SK-N-SH (cell line): Measurements from ENCODE around the gene ABCF3.

Experiments used
- CTCF ChIP-seq: fragments of 200-600 bp; sonication (generic); IDR thresholded peaks from 2 replicates; pipeline ENCODE4 v1.6.1; 2017; ENCODE audit warnings: antibody characterized with exemption, mild to moderate bottlenecking, moderate library complexity
- EP300 ChIP-seq, 2 experiments: IDR thresholded peaks; 2 replicates each; pipeline versions ENCODE4 v1.4.0 to v1.6.1; 2012; ENCODE audit warnings: borderline replicate concordance in 1 of 2, low read depth in 1 of 2, low read length in 1 of 2
- NRF1 ChIP-seq: IDR thresholded peaks from 2 replicates; pipeline ENCODE4 v1.6.1; 2012; ENCODE audit warnings: low read depth, mild to moderate bottlenecking, low read length
- SMC3 ChIP-seq: IDR thresholded peaks from 2 replicates; pipeline ENCODE4 v1.6.1; 2012; ENCODE audit warnings: low read depth, low read length, improper control_type of control experiment
- TF ChIP-seq, protein P1 (sequence below): IDR thresholded peaks from 2 replicates; pipeline ENCODE4 v1.4.0; 2012; ENCODE audit warnings: low read depth

DNA sequence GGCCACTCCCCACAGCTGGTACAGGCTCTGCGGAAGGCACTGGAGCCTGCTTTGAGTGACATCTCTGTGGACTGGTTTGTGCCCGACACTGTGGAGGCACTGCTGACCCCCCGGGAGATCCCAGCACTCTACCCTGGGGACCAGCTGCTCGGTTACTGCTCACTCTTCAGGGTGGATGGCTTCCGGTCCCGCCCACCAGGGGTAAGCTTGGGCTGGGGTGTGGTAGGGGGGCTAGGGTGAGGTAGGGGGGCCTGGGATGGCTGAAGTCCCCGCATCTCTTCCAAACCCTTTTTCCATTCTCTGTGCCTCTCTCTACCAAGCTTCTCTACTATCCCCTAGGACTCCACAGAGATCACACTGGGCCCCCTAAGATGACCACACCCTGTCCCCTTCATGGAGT is 51.2 kb downstream of the ABCF3 start:
- TF ChIP-seq NRF1 (no peak), EP300 (IDR thresholded peaks at IDR 0.05; ENCODE audit: borderline replicate concordance in 1 of 2, low read depth in 1 of 2, low read length in 1 of 2) (no peak), CTCF (no peak), SMC3 (no peak)
- TF ChIP-seq, protein P1, sequence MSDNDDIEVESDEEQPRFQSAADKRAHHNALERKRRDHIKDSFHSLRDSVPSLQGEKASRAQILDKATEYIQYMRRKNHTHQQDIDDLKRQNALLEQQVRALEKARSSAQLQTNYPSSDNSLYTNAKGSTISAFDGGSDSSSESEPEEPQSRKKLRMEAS = no peak
